Measurements from ENCODE around the gene TP63.
A peak's percentile ranks its signal among the peaks of the same experiment; 100 is the strongest.

DNA sequence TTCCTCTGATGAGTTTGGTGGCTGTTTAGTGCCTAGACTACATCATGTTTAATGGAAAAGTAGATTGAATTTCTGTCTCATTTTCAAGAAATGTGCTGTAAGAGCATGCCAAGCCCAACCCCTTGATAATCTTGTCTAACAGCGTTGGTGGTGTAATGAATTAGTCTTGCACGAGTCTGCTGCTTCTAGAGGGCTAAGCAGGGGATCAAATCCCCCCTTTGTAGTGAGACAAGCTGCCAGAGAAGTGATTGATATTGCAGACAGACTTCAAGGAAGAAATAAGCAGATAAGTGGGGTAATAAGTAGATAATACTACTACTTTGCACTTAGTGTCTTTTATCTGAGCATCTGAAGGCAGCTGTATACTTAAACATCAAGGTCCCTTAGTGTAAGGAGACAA lies 141.4 kb downstream of the TP63 start:
- TF ChIP-seq, protein P1, sequence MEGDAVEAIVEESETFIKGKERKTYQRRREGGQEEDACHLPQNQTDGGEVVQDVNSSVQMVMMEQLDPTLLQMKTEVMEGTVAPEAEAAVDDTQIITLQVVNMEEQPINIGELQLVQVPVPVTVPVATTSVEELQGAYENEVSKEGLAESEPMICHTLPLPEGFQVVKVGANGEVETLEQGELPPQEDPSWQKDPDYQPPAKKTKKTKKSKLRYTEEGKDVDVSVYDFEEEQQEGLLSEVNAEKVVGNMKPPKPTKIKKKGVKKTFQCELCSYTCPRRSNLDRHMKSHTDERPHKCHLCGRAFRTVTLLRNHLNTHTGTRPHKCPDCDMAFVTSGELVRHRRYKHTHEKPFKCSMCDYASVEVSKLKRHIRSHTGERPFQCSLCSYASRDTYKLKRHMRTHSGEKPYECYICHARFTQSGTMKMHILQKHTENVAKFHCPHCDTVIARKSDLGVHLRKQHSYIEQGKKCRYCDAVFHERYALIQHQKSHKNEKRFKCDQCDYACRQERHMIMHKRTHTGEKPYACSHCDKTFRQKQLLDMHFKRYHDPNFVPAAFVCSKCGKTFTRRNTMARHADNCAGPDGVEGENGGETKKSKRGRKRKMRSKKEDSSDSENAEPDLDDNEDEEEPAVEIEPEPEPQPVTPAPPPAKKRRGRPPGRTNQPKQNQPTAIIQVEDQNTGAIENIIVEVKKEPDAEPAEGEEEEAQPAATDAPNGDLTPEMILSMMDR (IDR thresholded peaks at IDR 0.05; ENCODE audit: poor library complexity, severe bottlenecking), result no peak
- TF ChIP-seq SMC3 (conservative IDR thresholded peaks at IDR 0.05; ENCODE audit: poor library complexity), result no peak
- no peak for TF ChIP-seq MXI1 (conservative IDR thresholded peaks at IDR 0.05; ENCODE audit: poor library complexity, severe bottlenecking)
- TF ChIP-seq EP300 (conservative IDR thresholded peaks at IDR 0.05; ENCODE audit: poor library complexity, severe bottlenecking), result peak; percentile 100
- no peak for TF ChIP-seq RAD21 (conservative IDR thresholded peaks at IDR 0.05)
- TF ChIP-seq, protein P2, sequence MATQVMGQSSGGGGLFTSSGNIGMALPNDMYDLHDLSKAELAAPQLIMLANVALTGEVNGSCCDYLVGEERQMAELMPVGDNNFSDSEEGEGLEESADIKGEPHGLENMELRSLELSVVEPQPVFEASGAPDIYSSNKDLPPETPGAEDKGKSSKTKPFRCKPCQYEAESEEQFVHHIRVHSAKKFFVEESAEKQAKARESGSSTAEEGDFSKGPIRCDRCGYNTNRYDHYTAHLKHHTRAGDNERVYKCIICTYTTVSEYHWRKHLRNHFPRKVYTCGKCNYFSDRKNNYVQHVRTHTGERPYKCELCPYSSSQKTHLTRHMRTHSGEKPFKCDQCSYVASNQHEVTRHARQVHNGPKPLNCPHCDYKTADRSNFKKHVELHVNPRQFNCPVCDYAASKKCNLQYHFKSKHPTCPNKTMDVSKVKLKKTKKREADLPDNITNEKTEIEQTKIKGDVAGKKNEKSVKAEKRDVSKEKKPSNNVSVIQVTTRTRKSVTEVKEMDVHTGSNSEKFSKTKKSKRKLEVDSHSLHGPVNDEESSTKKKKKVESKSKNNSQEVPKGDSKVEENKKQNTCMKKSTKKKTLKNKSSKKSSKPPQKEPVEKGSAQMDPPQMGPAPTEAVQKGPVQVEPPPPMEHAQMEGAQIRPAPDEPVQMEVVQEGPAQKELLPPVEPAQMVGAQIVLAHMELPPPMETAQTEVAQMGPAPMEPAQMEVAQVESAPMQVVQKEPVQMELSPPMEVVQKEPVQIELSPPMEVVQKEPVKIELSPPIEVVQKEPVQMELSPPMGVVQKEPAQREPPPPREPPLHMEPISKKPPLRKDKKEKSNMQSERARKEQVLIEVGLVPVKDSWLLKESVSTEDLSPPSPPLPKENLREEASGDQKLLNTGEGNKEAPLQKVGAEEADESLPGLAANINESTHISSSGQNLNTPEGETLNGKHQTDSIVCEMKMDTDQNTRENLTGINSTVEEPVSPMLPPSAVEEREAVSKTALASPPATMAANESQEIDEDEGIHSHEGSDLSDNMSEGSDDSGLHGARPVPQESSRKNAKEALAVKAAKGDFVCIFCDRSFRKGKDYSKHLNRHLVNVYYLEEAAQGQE (IDR thresholded peaks at IDR 0.05; ENCODE audit: borderline replicate concordance), result peak; percentile 68
- no peak for TF ChIP-seq EZH2 (IDR thresholded peaks at IDR 0.05; ENCODE audit: borderline replicate concordance, insufficient read depth, low read length, poor library complexity, severe bottlenecking)
- peak; percentile 95 for TF ChIP-seq POLR2AphosphoS5 (IDR thresholded peaks at IDR 0.05)
- no peak for TF ChIP-seq TAF1 (IDR thresholded peaks at IDR 0.05; ENCODE audit: low read depth)
